HG03558 (cell line): ENCODE data around the gene UBE2L3.
"Not testable (repeated sequence)": the region's sequence is repeated elsewhere in the genome, so short reads cannot be mapped to it uniquely, and the experiment has no call there.

Source experiments
- ATAC-seq: cut with Tn5 transposase; IDR thresholded peaks from one replicate; pipeline ENCODE4 v1.9.1; 2021; ENCODE audit warnings: moderate number of reproducible peaks; ENCODE audit not compliant: unreplicated experiment; ENCODE audit errors: extremely low read depth

UBE2L3 gene

GRCh38 chr22:21624880-21625791, 57.6 kb downstream of the UBE2L3 start:
- no peak for ATAC-seq

- ATAC-seq: no peak
Observed at GRCh38 chr22:21626073-21626734, 58.7 kb downstream of the UBE2L3 start.

DNA sequence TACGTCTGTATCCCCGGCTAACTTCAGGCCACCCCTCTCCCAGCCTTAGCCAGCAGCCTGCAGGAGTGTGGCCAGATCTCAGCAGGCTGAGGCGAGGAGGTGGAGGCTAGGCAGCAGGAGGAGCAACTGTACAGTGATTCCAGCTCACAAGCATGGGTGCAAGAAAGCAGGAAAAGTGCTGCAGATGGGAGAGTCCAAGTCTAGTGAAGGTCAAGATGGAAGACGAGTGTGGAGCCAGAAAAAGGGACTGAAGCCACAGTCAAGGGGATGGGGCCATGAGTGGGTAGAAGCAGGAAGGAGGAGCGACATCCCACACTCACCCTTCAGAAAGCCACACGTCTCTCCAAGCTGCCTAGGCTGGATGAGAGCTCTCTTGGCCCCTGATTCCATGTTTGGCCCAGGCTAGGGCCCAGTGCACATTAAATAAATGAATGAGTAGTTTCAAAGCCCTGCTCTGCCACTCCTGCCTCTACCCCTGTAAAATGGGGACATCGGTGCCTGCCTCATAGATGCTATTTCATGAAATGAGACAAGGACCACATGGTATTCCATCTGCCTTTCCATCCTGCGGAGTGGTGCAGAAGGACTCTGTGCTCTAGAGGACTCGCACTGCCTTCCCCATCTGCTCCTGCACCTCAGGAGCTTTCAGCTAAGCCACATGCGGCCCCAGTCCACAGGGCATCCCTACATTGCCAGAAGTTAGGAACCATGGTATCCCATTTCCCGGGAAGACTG, 59.4 kb downstream of the UBE2L3 start:
- ATAC-seq: no peak

GRCh38 chr22:21628386-21629254, 61.1 kb downstream of the UBE2L3 start:
- no peak for ATAC-seq

DNA sequence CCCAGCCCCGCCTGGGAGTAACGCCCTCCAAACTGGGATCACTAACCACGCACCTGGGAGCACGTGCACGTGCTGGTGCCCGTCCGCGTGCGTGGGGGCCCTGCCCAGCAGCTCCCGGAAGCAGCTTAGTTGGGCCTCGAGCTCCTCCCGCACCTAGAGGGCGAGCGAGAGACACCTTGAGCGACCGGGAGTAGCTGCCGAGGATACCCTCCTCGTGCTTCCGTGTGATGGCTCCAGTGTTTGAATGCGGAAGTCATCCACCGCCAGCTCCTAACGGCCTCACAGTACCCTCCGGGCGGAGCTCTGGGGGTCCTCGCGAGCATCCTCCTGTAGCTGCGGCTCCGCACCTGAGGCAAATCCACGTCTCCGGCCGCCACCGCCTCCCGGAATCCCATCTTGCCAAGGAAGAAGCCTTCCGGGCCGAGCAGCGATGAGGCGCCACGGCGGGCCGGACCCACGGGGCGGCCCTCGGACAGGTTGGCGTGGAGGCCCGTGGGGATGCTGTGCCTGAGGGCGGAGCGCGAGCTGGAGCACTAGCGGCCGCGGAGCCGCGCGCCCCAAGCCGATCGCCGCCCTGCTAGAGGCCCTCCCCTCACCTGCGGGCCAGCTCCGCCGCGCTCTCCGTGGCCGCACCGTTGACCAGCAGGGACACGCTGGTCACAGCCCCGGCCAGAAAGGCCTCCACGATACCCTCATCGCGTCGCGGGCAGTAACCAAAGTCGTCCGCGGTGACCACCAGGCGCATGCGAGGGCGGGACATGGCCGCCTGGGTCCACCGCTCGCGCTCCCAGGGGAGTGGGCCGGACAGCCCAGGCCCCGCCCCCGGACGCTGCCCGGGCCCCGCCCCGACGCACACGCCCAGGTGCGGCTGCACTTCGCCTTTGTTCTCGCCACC, 62.0 kb downstream of the UBE2L3 start, which contains the start of gene YDJC:
YDJC (minus strand) TSS at position 768 of the 895 bp plus-strand sequence; CDS start at position 760, 8 bp downstream.
- peak; percentile 53 for ATAC-seq

DNA sequence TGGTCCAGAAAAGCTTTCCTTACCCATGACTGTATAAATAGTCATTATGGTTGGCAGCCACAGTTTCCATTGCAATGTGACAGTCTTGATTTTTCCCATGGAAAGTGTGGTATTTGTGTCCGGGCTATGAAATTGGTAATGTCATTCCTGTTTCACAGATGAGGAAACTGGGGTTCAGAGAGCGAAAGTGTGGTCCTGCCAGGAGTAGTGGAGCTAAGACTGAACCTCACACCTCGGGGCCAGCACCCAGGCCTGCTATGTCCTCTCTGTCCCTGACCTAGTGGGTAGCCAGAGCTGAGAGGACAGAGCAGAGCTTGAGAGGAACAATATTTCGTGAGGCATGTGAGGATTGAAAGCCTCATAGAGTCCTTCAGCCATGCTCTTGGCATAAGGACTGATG, 63.5 kb downstream of the UBE2L3 start:
- ATAC-seq: no peak

GRCh38 chr22:21632237-21632895, 64.9 kb downstream of the UBE2L3 start, which contains the start of gene CCDC116:
Gene CCDC116 (plus strand): TSS chr22:21632760. CDS start chr22:21633182, 422 bp downstream.
- ATAC-seq: no peak

DNA sequence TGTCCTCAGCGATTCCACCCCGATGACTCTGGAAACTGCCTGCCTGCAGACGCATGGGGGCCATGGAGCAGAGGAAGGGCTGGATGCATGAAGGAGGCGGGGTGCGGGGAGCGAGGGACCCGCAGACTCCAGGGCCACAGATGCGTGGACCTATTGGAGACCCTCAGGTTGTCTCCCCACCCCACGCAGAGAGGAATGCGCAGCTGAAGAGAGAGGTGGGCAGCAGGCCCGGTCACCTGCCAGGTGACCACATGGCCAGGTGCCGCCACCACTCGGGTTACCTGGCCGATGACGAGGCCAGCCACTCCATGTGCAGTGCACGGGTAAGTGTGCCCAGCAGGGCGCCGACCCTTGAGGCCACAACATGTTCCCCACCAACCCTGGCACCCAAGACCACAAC, 65.4 kb downstream of the UBE2L3 start:
- ATAC-seq: no peak

GRCh38 chr22:21633481-21633880, 66.0 kb downstream of the UBE2L3 start:
- no peak for ATAC-seq

DNA sequence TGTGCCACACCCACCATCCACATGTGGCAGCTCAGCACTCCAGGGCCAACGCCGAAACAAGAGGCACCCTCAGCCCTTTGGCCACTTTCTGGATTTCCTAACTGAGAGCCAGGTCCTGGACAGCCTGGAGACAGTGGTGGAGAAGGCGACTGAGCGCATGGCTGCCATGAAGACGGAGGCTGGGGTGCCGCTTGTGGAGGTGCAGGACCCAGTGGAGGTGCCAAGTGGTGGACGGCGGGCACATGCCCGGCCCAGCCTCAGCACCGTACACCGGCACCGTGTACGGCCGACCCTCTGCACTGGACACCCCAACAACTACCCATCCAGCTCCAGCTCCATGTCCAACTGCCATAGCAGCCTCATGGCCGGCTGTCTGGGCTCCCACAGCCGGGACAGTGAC, 66.6 kb downstream of the UBE2L3 start:
- no peak for ATAC-seq

DNA sequence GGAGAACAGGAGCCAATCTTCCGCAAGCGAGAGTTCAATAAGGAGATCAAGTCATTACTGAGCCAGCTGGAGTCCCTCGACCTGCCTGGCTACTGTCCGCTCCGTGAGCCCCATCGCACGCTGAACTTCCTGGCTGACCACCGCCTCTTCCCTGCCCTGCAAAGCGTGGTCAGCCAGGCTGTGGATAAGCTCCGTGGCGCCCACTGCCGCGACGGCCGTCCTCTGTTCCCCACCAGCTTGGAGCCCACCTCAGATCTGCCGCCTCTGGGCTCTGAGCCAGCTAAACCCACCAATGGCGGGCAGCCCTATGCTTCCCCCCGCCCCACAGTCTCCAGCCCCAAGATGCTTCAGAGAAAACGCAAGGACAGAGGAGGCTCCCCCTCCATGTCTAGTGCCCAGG, 67.3 kb downstream of the UBE2L3 start:
- ATAC-seq: no peak

DNA sequence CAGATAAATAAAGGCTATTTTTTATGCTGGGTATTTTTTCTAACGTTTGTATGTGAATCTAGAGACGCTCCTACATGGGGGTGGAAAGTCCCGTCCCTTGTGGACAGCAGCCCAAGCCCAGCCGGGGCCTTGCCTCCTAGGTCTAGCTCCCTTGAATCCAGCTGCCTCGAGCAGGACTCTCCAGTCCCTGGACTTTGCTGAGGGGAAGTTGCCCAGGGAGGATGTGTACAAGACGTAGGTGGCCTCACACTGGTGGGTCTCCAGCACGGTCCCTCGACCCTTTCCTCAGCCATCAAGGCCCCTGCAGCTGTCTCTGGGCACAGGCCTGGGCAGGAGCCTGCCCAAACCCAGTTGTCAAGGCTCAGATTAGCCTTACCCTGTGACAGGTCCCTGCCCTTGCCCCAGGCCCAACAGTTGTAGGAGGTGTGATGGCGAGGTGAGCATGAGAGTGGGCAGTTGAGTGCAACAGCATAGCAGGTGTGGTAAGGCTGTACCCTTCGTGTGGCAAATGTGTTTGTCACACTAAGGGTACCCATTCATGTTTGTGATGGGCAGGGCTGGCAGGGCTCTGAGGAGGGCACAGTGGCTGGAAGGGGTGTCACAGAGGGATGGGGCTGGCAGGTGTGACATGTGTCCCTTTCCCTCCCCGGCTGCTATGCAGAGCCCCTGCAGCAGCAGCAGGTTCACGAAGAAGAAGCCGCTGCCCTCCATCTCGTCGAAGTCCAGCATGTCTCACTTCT, 68.4 kb downstream of the UBE2L3 start:
- ATAC-seq: no peak

GRCh38 chr22:21636629-21637218, 69.2 kb downstream of the UBE2L3 start:
- no peak for ATAC-seq

DNA sequence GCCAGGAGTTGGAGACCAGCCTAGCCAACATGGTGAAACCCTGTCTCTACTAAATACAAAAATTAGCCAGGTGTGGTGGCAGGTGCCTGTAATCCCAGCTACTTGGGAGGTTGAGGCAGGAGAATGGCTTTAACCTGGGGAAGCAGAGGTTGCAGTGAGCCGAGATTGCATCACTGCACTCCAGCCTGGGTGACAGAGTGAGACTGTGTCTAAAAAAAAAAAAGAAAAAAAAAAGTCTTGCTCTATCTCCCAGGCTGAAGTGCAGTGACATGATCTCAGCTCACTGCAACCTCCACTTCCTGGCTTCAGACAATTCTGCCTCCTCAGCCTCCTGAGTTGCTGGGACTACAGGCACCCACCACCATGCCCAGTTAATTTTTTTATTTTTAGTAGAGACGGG, 69.9 kb downstream of the UBE2L3 start:
- not testable (repeated sequence) for ATAC-seq

DNA sequence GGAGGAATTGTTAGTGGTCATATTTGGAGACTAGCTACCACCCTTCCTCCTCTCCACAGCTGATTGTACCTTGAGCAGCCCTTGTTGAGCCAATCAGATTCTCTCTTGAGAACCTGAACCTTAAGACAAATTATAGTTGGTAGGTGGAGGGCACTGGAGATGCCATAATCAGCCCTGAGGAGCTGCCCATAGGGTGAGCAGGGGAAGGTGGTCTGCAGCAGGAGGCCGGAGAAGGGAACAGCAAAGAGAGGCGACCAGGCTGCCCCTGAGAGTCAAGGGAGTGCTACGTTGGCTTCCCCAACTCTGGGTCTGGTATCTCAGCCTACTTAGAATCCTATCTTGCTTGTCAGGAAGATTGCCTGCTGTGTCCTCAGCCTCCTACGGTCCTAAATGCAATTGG, 71.8 kb downstream of the UBE2L3 start:
- no peak for ATAC-seq

DNA sequence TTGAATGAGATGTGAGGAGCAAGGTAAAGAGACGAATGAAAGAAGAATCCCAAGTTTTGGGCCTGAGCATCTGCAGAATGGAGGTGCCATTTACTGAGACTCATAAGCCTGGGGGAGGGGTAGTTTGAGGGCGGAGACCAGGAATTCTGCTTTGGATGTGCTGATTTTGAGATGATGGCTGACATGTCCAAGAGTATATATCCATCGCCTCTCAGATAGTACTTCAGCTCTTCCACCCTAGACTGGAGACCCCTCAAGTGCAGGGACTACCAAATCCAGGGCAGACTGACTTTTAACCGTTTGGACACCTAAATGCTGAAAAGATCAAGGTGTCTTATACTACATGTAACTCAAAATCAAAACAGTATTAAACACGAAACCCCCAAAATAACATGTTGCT, 73.3 kb downstream of the UBE2L3 start:
- no peak for ATAC-seq

- no peak for ATAC-seq
Observed at GRCh38 chr22:21641417-21641788, 73.9 kb downstream of the UBE2L3 start.
